Erythroblast (primary cell): ENCODE results near the gene TAF15.

Experiments used
- DNase-seq, 2 experiments: peaks; one replicate each; lab custom pipeline; 2025; lab: John Stamatoyannopoulos, UW
- GATA1 ChIP-seq: IDR thresholded peaks from 2 replicates; pipeline ENCODE4 v1.6.1; 2011; ENCODE audit warnings: low read depth, mild to moderate bottlenecking, control low read depth, low read length, moderate library complexity
- POLR2A ChIP-seq: IDR thresholded peaks from 2 replicates; pipeline ENCODE4 v1.6.1; 2011; ENCODE audit warnings: mild to moderate bottlenecking, low read length

The TAF15 gene

DNA sequence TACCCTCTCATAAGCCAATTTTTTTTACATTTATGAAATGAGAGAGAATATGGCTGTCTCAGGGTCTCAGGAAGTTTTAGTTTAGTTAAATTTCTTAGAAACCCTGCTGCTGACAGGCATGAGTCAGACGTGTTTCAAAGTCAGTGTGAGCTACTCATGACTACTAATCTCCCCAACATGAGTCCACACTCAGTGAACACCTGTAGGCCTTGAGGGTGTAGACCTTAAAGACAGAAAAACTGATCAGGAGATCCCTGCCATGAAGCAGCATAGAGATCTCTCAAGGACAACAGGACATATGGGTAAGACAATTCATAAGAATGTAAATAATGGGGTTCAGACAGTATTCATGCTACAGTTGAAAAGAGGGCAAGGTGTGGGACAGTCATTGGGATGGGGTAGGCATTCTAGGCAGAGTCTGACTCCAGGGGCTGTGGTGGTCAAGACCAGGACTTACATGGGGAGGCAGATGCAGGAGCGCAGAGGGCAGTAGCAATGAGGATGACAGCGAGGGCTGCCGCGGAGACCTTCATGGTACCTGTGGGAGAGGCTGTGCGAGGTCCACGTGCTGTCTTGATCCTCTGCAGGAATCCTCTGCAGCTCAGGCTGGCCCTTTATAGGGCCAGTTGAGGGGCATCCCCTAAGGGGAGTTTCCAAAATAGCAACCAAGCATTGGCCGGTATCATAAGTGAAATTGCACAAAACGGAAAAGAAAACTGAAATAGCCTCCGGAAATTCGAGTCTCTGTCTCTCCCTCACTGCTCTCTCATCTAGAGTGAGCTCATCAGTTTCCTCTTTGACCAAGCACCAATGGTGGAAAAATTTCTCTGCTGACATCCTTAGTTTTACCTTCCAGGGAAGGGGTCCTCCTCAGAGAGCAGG, 70.7 kb downstream of the TAF15 start, which contains the start of gene CCL5:
Gene CCL5 (minus strand): TSS at position 588 of the 882 bp plus-strand sequence.
- TF ChIP-seq GATA1: no peak
- TF ChIP-seq POLR2A: no peak
- no peak for DNase-seq

DNA sequence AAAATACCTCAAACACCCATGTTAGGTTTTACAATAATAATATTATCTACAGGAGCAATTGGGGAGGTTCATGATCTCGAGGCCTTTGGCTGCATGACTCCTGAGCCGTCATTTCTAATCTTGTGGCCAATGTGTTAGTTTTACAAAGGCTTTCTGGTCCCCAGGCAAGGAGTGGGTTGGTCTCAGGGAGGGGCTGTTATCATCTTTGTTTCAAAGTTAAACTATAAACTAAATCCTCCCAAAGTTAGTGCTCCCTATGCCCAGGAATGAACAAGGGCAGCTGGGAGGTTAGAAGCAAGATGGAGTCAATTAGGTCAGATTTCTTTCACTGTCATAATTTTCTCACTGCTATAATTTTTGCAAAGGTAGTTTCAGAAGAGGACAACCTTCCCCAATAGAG, 80.0 kb downstream of the TAF15 start:
- DNase-seq: no peak
- TF ChIP-seq GATA1 (no peak), POLR2A (no peak)

DNA sequence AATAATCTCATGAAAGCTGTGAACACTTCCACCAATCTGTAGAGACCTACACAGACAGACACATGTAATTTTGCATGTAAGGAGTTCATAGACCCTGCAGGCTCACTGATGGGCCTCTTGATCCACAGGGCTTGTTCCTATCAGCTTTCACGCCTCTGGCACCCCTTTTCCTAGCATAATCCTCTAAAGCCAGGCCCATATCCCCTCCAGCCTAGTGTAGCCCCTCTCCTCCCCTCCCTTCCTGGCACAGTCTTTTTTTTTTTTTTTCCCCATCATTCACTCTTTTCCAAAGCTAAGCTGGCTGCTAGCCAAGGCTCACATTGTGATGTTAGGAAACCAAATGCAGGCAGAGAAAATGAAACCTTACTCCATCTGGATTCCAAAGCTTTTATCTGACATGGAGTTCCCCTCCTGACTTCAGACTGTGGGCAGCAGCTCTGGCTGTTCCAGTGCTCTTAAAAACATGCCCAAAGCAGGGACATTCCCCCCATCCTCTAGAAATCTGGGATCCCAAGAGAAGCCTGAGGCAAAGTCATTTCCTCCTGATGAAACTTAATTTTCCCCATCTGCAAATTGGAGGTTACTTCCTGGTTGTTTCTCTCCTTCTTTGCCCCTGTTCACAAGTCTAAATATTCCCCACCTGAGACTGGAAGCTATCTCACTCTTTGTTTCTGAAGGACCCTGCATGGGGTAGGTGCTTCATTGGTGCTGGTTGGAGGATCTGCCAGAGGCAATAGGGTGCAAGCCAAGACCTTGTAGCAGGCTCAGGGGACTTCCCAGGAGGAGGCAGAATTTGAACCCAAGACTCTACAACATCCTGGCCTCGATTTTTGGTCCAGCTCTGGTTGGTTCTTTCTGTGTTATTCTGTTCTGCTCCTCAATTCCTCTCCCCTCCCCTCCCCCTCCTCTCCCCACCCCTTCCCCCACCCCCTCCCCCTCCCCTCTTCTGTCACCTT, 80.8 kb downstream of the TAF15 start:
- TF ChIP-seq POLR2A (no peak), GATA1 (no peak)
- no peak for DNase-seq

DNA sequence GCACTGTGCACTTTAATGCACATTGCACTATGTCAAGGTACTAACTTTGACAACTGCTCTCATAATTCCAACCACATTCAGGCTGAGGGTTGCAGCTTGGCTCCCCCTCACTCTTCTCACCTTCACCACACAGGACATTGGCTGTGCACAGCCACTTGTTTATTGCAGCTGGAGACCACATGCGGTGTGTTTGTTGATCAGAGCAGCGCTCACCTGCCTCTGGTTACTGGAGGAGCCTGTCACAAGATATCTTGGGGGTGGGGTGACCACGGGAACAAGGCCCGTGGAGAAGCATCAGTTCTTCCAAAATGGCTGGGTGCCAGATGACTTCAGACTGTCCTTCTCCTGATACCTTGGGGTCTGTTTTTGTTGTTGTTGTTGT, 81.5 kb downstream of the TAF15 start:
- TF ChIP-seq GATA1 (no peak), POLR2A (no peak)
- no peak for DNase-seq

DNA sequence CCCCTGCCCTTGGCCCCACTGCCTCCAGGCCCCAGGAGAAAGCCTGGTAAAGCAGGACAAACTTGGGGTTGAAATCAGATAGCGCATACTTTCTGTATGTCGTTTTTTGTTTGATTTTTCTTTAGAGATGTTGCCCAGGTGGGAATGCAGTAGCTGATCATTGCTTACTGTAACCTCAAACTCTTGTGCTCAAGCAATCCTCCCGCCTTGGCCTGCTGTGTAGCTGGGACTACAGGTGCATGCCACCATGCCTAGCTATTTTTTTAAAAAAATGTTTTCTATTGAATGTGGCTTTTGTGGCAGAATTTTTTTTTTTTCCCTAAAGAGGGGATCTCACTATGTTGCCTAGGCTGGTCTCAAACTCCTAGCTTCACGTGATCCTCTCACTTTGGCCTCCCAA, 82.0 kb downstream of the TAF15 start:
- DNase-seq: no peak
- no peak for TF ChIP-seq GATA1
- no peak for TF ChIP-seq POLR2A

DNA sequence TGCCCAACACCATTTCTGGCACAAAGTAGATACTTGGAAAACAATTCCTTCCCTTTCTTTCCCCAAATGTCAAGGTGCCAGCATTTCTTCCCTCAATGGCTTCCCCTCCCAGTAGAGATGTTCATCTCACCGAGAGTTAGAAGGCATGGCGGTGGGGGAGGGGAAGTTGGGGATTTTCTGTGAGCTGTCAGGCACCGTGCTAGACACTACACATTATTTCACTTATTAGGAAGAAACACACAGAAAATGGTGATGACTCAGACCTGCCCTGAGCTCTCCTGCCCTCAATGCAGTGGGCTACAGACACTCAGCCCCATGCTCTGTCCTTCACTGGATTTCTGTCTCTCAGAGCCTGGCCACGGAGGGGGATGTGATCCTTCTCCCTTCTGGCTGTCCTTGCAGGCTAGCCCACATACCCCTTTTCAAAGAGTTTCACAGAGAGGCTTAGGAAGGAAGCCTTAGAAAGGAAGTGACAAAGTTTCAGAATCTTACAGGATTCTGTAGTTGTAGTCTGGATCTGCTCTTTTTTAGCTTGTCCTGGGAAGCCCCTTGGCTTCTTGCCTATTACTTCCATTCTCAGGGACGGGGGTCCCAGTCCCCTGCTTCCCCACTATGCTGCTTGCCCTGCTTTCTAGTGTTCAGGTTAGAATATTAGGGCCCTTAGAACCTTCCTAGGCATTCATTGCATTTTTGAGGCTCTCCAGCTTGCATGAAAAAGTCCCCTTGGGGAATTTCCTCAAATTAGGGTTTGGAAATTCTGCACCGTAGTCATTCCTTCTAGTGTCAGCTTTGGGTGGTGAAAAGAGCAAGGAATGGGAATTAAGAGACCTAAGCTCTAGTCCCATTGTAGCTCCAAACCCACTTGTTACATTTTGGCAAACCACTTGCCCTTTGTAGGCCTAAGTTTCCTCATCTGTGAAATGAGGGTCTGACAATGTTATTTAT, 83.1 kb downstream of the TAF15 start:
- DNase-seq: no peak
- no peak for TF ChIP-seq POLR2A
- TF ChIP-seq GATA1: no peak

DNA sequence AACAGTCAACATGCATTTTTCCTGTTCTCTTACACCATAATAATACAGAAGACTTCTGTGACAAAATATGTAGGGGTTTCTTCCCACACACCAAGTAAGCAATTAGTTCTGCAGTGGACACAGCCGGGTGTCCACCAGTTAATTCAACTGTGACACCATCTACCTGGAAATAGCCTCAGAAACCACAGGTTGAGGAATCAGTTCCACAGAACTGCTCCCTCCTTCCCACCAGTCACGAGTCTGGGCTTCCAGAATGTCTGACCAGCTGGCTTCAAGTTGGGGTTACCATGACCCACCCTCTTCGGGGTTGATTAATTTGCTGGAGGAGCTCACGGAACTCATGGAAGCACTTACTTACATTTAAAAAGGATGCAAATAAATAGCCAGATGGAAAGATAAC, 84.5 kb downstream of the TAF15 start:
- DNase-seq: no peak
- TF ChIP-seq POLR2A (no peak), GATA1 (no peak)

DNA sequence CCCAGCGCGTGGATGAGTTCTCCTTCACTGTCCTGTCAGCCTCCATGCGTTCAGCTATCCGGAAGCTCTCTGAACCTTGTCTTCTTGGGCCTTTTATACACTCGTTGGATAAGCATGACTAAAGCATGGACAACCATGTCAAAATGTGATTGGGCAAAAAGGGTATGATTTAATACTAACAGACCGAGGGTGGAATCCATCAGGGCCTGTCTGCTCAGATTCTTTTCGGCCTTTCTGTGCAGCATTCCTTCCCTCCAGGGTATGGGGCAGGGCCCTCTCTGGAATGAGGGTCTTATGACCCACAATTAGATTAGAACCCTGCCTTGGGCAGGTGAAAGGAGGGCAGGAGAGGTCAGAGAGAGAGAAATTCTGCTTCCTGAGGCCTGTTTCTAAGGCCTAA, 84.9 kb downstream of the TAF15 start:
- DNase-seq: no peak
- TF ChIP-seq GATA1: no peak
- no peak for TF ChIP-seq POLR2A

DNA sequence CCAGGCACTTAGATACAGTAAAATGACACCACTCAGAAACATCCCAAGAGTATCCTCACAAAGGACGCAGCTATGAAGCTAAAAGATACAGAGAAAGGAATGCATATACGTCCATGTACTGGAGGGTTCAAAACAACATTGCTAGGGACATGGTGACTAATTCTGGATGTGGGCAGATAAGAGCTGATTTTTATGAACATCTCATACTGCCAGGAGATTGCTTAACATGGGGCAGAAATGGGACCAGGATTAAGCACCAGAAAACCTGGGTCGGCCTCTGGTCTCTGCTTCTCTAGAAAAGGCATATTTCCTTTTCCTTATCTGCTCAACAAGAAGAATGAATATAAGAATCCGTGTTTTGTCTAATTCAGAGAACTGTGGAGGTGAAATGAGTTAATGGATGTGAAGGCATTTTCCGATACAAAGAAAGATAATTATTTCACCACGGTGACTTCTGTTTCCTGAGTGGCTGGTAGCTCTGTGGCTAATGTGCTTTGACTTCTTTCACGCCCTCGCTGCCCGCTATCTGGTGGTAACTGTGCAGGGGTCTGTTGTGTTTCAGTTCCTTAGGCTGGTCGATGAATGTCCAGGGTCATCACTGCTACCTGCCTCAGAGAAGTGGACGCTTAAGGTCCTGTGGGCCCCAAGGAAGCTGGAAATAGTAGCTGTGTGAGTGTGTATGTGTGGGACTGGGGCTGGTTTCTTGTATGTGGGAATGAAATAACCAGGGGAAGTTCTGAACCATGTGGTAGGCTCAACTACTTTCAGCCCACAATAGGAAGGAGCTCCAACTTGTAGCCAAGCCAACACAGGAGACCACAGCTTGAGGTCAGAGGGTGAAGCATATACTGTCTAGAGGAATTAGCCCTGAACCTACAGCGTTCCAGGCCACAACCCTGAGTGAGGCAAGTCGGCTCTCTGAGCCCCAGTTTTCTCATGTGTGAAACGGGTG, 86.6 kb downstream of the TAF15 start:
- DNase-seq: no peak
- TF ChIP-seq POLR2A: no peak
- no peak for TF ChIP-seq GATA1
